Measurements from ENCODE around the gene ERMP1. TPM values are rescaled to one million over a fixed set of nuclear protein-coding genes. Genes with fewer than 3 reads are reported as not detected.
"Not testable (repeated sequence)": the region's sequence is repeated elsewhere in the genome, so short reads cannot be mapped to it uniquely, and the experiment has no call there.

Gene ERMP1
- total and polyA plus RNA-seq, 2 donors from 2014 or later = 34.4 to 89.6 TPM

- TF ChIP-seq CTCF (IDR thresholded peaks at IDR 0.05; ENCODE audit: borderline replicate concordance, extremely low read depth, insufficient read depth) = no peak
- FAIRE-seq (no peak), DNase-seq (peak in 2 of 5 donors; percentile 27 to 38)
- peak overlapping the region; percentile 56 to 63 for H3K27ac ChIP-seq (ENCODE audit: low read depth in 2 of 2, low read length in 2 of 2)
- peaks cover 0 to 9% (median 0%) of the 10 kb centered on the region in 3 donors for H3K4me1 ChIP-seq (ENCODE audit: control insufficient read depth in 2 of 3, insufficient read depth in 2 of 3, low read depth in 1 of 3, low read length in 3 of 3)
- intact Hi-C loops (cut with DNase I) = no loop called here
- H3K9me3 ChIP-seq (ENCODE audit: control insufficient read depth in 2 of 3, insufficient read depth in 1 of 3, low read length in 3 of 3) = no peaks in the 10 kb centered on the region
- no peaks in the 10 kb centered on the region for H3K27me3 ChIP-seq (ENCODE audit: control insufficient read depth, insufficient read depth, low read length)
- H3K9ac ChIP-seq (ENCODE audit: low read length in 3 of 3) = no peak overlapping the region
- peaks cover 0 to 5% (median 2%) of the 10 kb centered on the region in 3 donors for H3K36me3 ChIP-seq (ENCODE audit: control insufficient read depth in 2 of 3, insufficient read depth in 3 of 3, low read length in 3 of 3)
- H3K4me3 ChIP-seq (ENCODE audit: low read length in 3 of 3) = peak overlapping the region in 1 of 3 donors; percentile 25
Observed at GRCh38 chr9:5801739-5802113, 31.2 kb downstream of the ERMP1 start.

GRCh38 chr9:5800969-5801738 lies 31.8 kb downstream of the ERMP1 start:
- intact Hi-C loops (cut with DNase I) = no loop called here
- H3K4me3 ChIP-seq (ENCODE audit: low read length in 3 of 3) = peak overlapping the region in 1 of 3 donors; percentile 25
- peaks cover 0 to 8% (median 2%) of the 10 kb centered on the region in 3 donors for H3K36me3 ChIP-seq (ENCODE audit: control insufficient read depth in 2 of 3, insufficient read depth in 3 of 3, low read length in 3 of 3)
- no peaks in the 10 kb centered on the region for H3K27me3 ChIP-seq (ENCODE audit: control insufficient read depth, insufficient read depth, low read length)
- H3K4me1 ChIP-seq (ENCODE audit: control insufficient read depth in 2 of 3, insufficient read depth in 2 of 3, low read depth in 1 of 3, low read length in 3 of 3) = peaks cover 0 to 9% (median 0%) of the 10 kb centered on the region in 3 donors
- no peak overlapping the region for H3K9ac ChIP-seq (ENCODE audit: low read length in 3 of 3)
- H3K27ac ChIP-seq (ENCODE audit: low read depth in 2 of 2, low read length in 2 of 2) = peak overlapping the region; percentile 56 to 63
- H3K9me3 ChIP-seq (ENCODE audit: control insufficient read depth in 2 of 3, insufficient read depth in 1 of 3, low read length in 3 of 3) = no peaks in the 10 kb centered on the region
- DNase-seq (peak in 2 of 5 donors; percentile 49 to 60), FAIRE-seq (no peak)
- no peak for TF ChIP-seq CTCF (IDR thresholded peaks at IDR 0.05; ENCODE audit: borderline replicate concordance, extremely low read depth, insufficient read depth)

- H3K4me1 ChIP-seq (ENCODE audit: control insufficient read depth in 2 of 3, insufficient read depth in 2 of 3, low read depth in 1 of 3, low read length in 3 of 3); FAIRE-seq; H3K27ac ChIP-seq (ENCODE audit: low read depth in 2 of 2, low read length in 2 of 2); H3K27me3 ChIP-seq (ENCODE audit: control insufficient read depth, insufficient read depth, low read length); H3K4me3 ChIP-seq (ENCODE audit: low read length in 3 of 3); H3K9ac ChIP-seq (ENCODE audit: low read length in 3 of 3); H3K36me3 ChIP-seq (ENCODE audit: control insufficient read depth in 2 of 3, insufficient read depth in 3 of 3, low read length in 3 of 3); H3K9me3 ChIP-seq (ENCODE audit: control insufficient read depth in 2 of 3, insufficient read depth in 1 of 3, low read length in 3 of 3); intact Hi-C loops (cut with DNase I); DNase-seq: not testable (repeated sequence)
Observed at GRCh38 chr9:5800378-5800777, 32.5 kb downstream of the ERMP1 start.

- H3K9me3 ChIP-seq (ENCODE audit: control insufficient read depth in 2 of 3, insufficient read depth in 1 of 3, low read length in 3 of 3) = no peaks in the 10 kb centered on the region
- intact Hi-C loops (cut with DNase I) = no loop called here
- H3K4me3 ChIP-seq (ENCODE audit: low read length in 3 of 3) = peak overlapping the region; percentile 13 to 54 (median 37)
- peaks cover 0 to 9% (median 0%) of the 10 kb centered on the region in 3 donors for H3K4me1 ChIP-seq (ENCODE audit: control insufficient read depth in 2 of 3, insufficient read depth in 2 of 3, low read depth in 1 of 3, low read length in 3 of 3)
- peak overlapping the region in 1 of 2 donors; percentile 14 for H3K27ac ChIP-seq (ENCODE audit: low read depth in 2 of 2, low read length in 2 of 2)
- FAIRE-seq (peak; percentile 30), DNase-seq (peak in 2 of 5 donors; percentile 60 to 74)
- peaks cover 0 to 5% (median 2%) of the 10 kb centered on the region in 3 donors for H3K36me3 ChIP-seq (ENCODE audit: control insufficient read depth in 2 of 3, insufficient read depth in 3 of 3, low read length in 3 of 3)
- peak; percentile 77 for TF ChIP-seq CTCF (IDR thresholded peaks at IDR 0.05; ENCODE audit: borderline replicate concordance, extremely low read depth, insufficient read depth)
- peak overlapping the region; percentile 11 to 23 (median 17) for H3K9ac ChIP-seq (ENCODE audit: low read length in 3 of 3)
- H3K27me3 ChIP-seq (ENCODE audit: control insufficient read depth, insufficient read depth, low read length) = no peaks in the 10 kb centered on the region
Observed at GRCh38 chr9:5799314-5799713, 33.6 kb downstream of the ERMP1 start.

Data from kidney (tissue), 14 donors.